ENCODE data around the gene ADCK1. TPM values are rescaled to one million over a fixed set of nuclear protein-coding genes. Genes with fewer than 3 reads are reported as not detected.

ADCK1 gene
- total RNA-seq, 1 donor from 2014 or later: 8.0 TPM

DNA sequence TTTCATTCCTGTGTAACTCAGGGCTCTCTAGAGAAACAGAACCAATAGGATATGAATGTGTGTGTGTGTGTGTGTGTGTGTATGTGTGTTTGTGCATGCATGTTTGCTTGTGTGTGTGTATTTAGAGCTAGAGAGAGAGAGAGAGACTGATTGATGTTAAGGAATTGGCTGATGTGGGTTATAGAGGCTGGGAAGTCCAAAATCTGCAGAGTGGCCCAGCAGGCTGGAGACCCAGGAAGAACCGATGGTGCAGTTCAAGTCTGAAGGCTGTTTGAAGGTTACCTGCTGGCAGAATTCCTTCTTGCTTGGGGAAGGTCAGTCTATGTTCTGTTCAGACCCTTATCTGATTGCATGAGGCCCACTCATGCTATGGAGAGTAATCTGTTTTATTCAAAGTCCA is 64.7 kb downstream of the ADCK1 start:
- TF ChIP-seq, protein P1, sequence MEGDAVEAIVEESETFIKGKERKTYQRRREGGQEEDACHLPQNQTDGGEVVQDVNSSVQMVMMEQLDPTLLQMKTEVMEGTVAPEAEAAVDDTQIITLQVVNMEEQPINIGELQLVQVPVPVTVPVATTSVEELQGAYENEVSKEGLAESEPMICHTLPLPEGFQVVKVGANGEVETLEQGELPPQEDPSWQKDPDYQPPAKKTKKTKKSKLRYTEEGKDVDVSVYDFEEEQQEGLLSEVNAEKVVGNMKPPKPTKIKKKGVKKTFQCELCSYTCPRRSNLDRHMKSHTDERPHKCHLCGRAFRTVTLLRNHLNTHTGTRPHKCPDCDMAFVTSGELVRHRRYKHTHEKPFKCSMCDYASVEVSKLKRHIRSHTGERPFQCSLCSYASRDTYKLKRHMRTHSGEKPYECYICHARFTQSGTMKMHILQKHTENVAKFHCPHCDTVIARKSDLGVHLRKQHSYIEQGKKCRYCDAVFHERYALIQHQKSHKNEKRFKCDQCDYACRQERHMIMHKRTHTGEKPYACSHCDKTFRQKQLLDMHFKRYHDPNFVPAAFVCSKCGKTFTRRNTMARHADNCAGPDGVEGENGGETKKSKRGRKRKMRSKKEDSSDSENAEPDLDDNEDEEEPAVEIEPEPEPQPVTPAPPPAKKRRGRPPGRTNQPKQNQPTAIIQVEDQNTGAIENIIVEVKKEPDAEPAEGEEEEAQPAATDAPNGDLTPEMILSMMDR (IDR thresholded peaks at IDR 0.05; ENCODE audit: unreplicated experiment): no peak
- Mint-ChIP-seq H3K4me3 (ENCODE audit: low read depth) (no peak overlapping the region), H3K27me3 (no peaks in the 10 kb centered on the region), H3K4me1 (ENCODE audit: low read depth) (peaks cover 8% of the 10 kb centered on the region), H3K36me3 (ENCODE audit: insufficient read depth) (peaks cover 12% of the 10 kb centered on the region), H3K27ac (no peak overlapping the region), H3K9me3 (ENCODE audit: low read depth) (peaks cover 5% of the 10 kb centered on the region)
- no peak for DNase-seq (ENCODE audit: low spot score, unreplicated experiment)

DNA sequence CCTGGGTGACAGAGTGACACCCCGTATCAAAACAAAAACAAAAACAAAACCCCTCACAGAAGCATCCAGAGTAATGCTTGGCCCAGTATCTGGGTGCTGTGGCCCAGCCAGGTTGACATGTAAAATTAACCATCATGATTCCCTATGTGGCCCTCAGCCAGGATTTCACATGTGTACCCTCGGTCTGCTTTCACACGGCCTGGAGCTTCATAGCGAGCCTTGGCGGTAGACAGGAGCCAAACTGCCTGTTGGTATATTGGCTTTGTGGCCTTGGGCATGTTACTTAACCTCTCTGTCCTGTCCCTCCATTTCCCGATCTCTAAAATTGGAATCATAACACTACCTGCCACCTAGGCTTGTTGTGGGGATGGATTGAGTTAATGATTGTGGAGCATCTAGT is 65.5 kb downstream of the ADCK1 start:
- Mint-ChIP-seq H3K36me3 (ENCODE audit: insufficient read depth) (peaks cover 12% of the 10 kb centered on the region), H3K4me3 (ENCODE audit: low read depth) (no peak overlapping the region), H3K27me3 (no peaks in the 10 kb centered on the region), H3K4me1 (ENCODE audit: low read depth) (peaks cover 8% of the 10 kb centered on the region), H3K27ac (no peak overlapping the region), H3K9me3 (ENCODE audit: low read depth) (peaks cover 5% of the 10 kb centered on the region)
- no peak for DNase-seq (ENCODE audit: low spot score, unreplicated experiment)
- TF ChIP-seq, protein P1 (IDR thresholded peaks at IDR 0.05; ENCODE audit: unreplicated experiment): no peak

DNA sequence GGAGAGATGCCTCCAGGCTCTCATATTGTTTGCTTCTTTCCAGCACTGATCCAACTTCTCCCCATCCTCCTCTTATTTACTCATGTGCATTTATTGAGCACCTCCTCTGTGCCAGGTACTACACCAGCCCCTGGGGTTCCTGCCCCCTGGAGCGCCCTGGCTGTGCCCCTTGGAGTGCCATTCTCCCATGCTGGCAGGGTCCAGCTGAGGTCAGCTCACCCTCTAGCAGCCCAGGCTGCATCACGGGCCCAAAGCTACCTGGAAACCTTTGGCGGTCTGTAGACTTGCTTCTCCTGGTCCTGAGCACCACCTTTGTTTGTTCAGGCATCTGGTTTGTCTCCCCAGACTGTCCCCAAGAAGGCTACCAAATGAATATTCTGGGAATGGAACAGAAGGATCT is 67.0 kb downstream of the ADCK1 start:
- no peak for DNase-seq (ENCODE audit: low spot score, unreplicated experiment)

DNA sequence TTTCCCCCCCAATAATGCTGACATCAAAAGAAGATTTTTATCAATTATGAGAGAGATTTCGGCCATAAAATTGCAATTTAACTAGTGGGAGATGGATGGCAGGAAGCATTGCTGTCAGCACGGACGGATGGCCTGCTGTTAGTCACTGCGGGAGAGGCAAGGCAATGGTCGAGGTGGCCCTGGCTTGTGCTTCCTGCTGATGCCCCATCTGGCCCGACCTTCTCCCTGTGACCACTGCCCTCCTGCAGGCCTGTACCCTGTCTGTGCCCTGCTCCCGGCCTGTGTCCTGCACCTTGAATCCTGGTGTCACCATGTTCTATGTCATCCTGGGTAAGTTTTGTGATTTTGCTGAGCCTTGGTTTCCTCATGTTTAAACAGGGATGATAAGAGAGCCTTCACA is 67.6 kb downstream of the ADCK1 start:
- Mint-ChIP-seq H3K4me1 (ENCODE audit: low read depth) (peaks cover 8% of the 10 kb centered on the region), H3K36me3 (ENCODE audit: insufficient read depth) (peaks cover 12% of the 10 kb centered on the region), H3K27ac (no peak overlapping the region), H3K9me3 (ENCODE audit: low read depth) (peaks cover 5% of the 10 kb centered on the region), H3K27me3 (no peaks in the 10 kb centered on the region), H3K4me3 (ENCODE audit: low read depth) (no peak overlapping the region)
- no peak for DNase-seq (ENCODE audit: low spot score, unreplicated experiment)
- TF ChIP-seq, protein P1 (IDR thresholded peaks at IDR 0.05; ENCODE audit: unreplicated experiment): no peak

More for the DNA sequence above, 67.0 kb downstream of the ADCK1 start:
- H3K4me1 Mint-ChIP-seq (ENCODE audit: low read depth): peaks cover 8% of the 10 kb centered on the region
- no peak overlapping the region for H3K4me3 Mint-ChIP-seq (ENCODE audit: low read depth)
- peaks cover 5% of the 10 kb centered on the region for H3K9me3 Mint-ChIP-seq (ENCODE audit: low read depth)
- TF ChIP-seq, protein P1 (IDR thresholded peaks at IDR 0.05; ENCODE audit: unreplicated experiment): no peak
- no peaks in the 10 kb centered on the region for H3K27me3 Mint-ChIP-seq
- H3K27ac Mint-ChIP-seq: no peak overlapping the region
- H3K36me3 Mint-ChIP-seq (ENCODE audit: insufficient read depth): peaks cover 12% of the 10 kb centered on the region

DNA sequence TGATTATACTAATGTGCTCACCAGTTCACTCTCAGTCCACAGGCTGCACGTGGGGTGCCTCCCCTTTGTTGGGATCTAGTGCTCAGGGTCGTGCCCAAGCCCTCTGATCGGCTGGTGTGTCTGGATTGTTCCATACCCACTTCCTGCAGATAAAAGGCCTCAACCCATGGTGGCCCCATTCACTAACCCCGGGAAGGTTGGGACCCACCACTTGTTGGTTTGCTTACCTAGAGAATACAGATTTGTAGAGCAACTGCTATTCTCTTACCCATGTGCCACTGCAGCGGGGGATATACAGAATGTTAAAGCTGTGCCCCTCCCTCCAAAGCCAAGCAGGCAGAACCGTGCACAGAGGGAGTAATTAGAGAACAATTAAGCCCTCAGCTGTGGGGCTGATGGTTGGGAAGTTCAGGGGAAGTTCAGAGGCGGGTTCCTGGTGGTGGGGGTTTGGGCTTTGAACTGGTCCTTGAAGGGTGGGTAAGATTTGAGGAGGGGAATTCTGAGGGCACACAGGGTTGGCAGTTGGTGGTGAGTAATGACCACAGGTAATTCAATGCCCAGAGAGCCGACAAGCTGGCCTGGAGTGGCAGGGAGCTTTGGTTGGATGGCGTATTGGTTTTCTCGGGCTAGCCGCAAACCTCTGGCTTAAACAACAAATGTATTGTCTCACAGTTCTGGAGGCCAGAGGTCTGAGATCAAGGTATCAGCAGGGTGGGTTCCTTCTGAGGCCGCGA is 68.8 kb downstream of the ADCK1 start:
- H3K9me3 Mint-ChIP-seq (ENCODE audit: low read depth): peaks cover 5% of the 10 kb centered on the region
- TF ChIP-seq, protein P1 (IDR thresholded peaks at IDR 0.05; ENCODE audit: unreplicated experiment): no peak

More for the DNA sequence above, 68.8 kb downstream of the ADCK1 start:
- Mint-ChIP-seq H3K27me3 (no peaks in the 10 kb centered on the region), H3K27ac (no peak overlapping the region), H3K36me3 (ENCODE audit: insufficient read depth) (peaks cover 12% of the 10 kb centered on the region), H3K4me1 (ENCODE audit: low read depth) (peaks cover 8% of the 10 kb centered on the region), H3K4me3 (ENCODE audit: low read depth) (no peak overlapping the region)
- no peak for DNase-seq (ENCODE audit: low spot score, unreplicated experiment)
